LNCaP clone FGC (cell line): ENCODE results near the gene GUCY2D.
A peak's percentile ranks its signal among the peaks of the same experiment; 100 is the strongest.
"Not testable (repeated sequence)": the region's sequence is repeated elsewhere in the genome, so short reads cannot be mapped to it uniquely, and the experiment has no call there.

Experiments
- DNase-seq: peaks from one replicate; pipeline ENCODE4 v3.0.0-alpha.2; 2011; ENCODE audit warnings: low read depth
- H3K4me3 ChIP-seq: 2 replicates; pipeline ENCODE4 v1.5.1; 2011; ENCODE audit warnings: mild to moderate bottlenecking, low read depth, low read length, control low read depth
- CTCF ChIP-seq: IDR thresholded peaks from 2 replicates; pipeline ENCODE4 v1.5.1; 2012; ENCODE audit warnings: mild to moderate bottlenecking; ENCODE audit not compliant: control insufficient read depth, insufficient read depth; ENCODE audit errors: extremely low read depth

The GUCY2D gene

GRCh38 chr17:8022360-8023003 lies 20.1 kb downstream of the GUCY2D start:
- DNase-seq, result no peak
- no peak for TF ChIP-seq CTCF
- no peak overlapping the region for H3K4me3 ChIP-seq

- not testable (repeated sequence) for H3K4me3 ChIP-seq
Measured at GRCh38 chr17:8024161-8024560, 21.7 kb downstream of the GUCY2D start.

GRCh38 chr17:8025176-8025911 lies 22.9 kb downstream of the GUCY2D start:
- H3K4me3 ChIP-seq, result no peak overlapping the region
- no peak for TF ChIP-seq CTCF
- DNase-seq, result no peak

More at GRCh38 chr17:8024161-8024560, 21.7 kb downstream of the GUCY2D start:
- not testable (repeated sequence) for DNase-seq

GRCh38 chr17:8029121-8029520 lies 26.7 kb downstream of the GUCY2D start:
- no peak for DNase-seq
- no peak overlapping the region for H3K4me3 ChIP-seq
- no peak for TF ChIP-seq CTCF

GRCh38 chr17:8031261-8031661 lies 28.8 kb downstream of the GUCY2D start:
- DNase-seq, result no peak
- H3K4me3 ChIP-seq, result no peak overlapping the region
- TF ChIP-seq CTCF, result no peak

- no peak for TF ChIP-seq CTCF
- peak; percentile 38 for DNase-seq
- no peak overlapping the region for H3K4me3 ChIP-seq
Measured at GRCh38 chr17:8031950-8032349, 29.5 kb downstream of the GUCY2D start.

- no peak for DNase-seq
Measured at GRCh38 chr17:8032442-8032841, 30.0 kb downstream of the GUCY2D start.

More at GRCh38 chr17:8032442-8032841, 30.0 kb downstream of the GUCY2D start:
- H3K4me3 ChIP-seq, result no peak overlapping the region
- no peak for TF ChIP-seq CTCF
